ENCODE measurements around the gene HLA-DOB.
A peak's percentile ranks its signal among the peaks of the same experiment; 100 is the strongest.

HLA-DOB gene

DNA sequence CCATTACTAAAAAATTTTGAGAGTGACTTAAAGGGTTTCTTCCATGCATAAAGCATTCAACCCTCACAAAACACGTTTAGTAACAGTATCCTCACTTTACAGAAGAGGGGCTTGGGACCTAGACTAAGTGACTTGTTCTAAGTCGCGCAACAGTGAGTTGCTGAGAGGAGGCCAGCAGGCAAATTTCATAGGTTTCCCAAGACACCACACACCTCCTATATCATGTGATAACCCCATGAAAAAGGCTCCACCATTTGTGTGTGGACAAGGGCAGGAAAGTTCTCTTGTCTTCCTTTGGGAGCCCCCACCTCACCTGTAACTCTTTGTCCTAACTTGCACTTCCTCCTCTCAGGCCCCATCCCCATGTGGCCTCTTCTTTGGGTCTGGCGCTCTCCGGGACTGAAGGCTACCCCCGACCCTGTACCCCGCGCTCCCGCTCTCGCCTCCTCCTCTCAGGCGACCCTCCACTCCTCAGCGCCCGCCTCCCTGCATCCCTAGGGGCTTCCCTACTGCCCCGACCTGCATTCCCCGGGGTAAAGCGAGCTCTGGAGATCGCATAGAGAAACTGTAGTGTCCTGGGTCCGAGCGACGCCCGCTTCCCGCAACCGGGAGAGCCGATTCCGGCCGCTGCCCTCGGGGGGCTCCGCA lies 26.7 kb upstream of the HLA-DOB start:
- DNase-seq: no peak

DNA sequence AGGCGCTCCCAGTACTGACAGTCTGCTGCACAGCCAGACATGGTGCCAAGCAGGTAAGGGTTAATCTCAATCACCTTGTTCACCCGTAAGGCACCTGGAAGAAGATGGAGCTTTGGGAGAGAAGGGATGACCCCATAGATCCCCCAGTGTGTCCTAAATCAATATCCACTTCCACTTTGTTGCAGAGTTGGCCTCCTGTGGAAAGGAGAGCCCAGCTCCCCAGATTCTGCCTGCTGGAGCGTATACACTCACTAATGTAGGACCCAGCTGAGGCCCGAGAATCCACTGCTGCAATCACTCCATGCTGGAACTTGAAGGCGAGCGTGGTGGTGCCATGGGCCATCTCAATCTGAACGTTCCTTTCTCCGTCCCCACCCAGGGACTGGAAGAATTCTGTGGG lies 25.9 kb upstream of the HLA-DOB start:
- DNase-seq: no peak

DNA sequence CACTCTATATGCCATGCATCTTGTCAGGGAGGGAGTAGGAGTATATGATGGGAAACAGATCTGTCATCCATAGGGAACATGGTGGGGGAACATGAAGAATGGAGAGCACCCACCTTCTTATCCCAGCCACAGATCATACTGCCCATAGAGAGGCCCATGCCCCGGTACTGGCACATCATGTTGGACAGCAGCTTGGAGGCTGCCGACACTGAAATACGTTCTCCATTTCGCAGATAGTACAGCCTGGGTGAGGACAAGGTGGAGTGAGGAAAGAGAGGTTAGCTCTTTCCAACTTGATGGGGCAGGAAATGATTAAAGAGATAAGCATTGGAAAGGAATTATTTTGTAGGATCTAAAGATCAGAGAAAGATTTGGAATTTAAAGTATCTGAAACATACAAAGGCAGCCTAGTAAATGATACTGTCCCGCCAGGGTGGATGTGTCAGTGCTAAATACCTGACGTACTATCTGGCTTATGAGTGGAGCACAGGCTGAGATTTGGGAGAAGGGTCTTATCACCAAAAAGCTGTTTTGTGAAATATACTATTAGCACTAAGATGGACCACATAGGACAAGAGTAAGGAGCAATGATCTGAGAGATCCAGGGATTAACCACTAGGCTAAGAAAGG lies 25.3 kb upstream of the HLA-DOB start:
- no peak for DNase-seq

DNA sequence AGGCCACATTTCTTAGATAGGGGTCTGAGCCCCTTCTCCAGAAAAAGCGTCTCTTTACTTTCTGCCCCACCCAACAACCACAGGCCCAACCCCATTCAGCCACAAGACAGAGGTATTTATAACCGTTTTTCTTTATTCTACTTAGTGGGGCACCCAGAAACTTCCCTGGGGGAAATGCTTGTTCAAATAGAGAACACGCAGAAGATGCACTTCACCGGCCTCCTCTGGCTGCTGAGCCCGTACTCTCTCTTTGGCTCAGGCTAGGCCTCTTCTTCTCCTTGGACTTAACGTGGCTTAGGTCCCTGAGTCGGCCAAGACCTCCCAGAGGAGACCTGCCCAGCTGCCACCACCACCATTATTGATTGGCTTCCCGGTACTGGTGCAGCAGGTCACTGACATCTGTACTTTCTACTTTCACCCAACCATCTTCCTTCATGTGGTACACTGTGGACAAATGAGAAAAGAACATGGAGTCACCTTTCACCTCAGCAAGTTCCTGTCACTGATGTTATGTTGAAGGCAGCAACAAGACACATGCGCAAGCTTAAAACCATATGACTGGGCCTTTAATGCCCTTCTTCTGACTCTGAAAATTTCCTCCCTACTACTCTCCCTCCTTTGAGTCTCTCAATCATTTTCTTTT lies 23.9 kb upstream of the HLA-DOB start:
- DNase-seq: no peak

DNA sequence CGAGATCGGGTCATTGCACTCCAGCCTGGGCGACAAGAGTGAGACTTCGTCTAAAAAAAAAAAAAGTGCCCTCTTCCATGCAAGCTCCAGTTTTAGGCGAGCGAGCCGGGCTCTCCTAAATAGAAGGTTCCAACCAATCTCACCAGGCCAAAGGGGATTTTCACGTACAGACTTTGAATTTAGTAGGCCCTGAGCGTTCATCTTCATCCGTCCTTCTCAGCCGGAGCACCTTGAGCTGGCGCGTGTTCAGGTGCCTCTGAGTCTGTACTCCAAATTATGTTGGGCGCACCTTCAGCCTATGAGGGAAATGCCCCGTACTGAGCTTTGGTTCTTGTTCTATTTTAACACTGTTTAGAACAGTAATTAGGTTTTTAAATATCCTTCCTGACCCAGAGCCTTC lies 22.6 kb upstream of the HLA-DOB start:
- DNase-seq: no peak

DNA sequence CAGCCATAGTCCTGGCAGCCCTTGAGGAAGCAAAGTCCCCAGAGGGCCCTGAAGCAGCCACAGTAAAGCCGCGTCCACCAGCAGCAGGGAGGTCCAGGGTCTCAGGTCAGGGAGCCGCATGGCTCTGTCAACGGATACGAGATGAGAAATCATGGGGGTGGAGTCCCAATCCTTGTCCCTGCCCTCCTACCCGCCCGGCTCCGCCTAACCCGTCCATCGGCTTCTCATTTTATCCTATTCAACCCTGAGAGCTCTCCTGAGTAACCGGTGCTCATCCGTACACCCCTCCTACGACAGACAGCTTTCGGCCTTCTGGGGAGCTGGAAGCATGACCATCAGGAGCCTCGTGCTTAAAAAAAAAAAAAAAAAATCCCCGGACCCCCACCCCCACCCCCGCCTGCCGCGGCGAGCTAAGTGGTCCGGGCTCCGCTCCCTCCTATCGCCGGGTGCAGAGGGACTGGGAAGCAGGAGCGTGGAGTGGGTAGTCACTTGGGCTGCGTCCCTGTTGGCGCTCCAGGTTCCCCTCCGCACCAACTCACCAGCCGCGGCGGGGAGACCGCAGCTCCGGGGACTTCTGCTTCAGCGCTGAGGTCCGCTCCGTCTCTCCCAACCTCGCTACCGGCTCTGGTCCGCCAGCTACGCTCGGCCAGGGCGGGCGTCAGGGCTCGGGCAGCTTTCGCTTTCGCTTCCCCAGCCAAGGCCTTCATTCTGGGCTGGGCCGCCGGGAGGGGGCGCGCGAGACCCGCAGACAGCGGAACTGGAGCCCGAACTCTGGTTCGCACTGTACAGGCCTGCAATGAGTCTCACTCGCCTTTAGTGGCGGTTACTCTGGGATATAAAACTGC lies 21.5 kb upstream of the HLA-DOB start, which contains the start of gene TAP2:
Gene TAP2 (minus strand): TSS at position 626 of the 845 bp plus-strand sequence. CDS start 506 bp downstream, at position 120.
- DNase-seq: peak; percentile 97

DNA sequence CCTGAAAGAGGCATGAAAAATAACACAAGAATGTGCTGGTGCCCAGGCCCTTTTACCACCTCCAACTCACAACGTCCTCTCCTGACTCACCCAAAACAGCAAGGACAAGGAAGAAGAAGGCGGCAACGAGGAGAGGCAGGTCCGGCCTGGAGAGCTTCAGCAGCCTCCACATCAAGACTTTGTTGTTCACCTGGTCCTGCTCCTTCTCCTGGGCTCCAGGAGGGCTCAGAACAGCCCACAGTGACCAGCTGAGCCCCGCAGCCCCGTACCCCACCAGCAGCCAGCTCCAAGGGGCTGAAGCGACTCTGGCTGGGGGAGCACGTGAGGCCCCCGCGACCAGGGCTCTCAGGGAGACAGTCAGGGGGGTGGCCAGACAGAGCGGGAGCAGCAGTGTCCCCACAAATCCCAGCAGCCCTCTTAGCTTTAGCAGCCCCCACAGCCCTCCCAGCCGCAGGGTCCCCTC lies 20.9 kb upstream of the HLA-DOB start:
- DNase-seq: no peak

DNA sequence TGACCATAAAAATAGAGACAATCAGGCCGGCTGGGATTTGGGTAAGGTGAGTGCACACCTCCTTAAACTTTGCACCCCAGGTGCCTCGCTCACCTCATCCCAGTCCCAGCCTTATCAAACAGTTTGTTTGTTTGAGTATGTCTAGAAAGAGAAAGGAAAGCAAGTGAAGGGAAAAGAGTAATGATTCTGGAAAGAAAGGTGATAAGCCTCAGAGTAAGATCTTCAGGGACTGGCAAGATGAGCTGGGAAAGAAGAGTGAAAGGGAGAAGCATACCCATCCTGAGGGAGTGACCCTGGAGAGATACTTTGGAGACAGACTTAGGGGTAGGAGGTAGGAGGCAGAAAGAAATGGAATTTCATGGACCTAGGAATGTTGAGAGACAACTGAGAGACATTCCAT lies 20.1 kb upstream of the HLA-DOB start:
- DNase-seq: no peak

DNA sequence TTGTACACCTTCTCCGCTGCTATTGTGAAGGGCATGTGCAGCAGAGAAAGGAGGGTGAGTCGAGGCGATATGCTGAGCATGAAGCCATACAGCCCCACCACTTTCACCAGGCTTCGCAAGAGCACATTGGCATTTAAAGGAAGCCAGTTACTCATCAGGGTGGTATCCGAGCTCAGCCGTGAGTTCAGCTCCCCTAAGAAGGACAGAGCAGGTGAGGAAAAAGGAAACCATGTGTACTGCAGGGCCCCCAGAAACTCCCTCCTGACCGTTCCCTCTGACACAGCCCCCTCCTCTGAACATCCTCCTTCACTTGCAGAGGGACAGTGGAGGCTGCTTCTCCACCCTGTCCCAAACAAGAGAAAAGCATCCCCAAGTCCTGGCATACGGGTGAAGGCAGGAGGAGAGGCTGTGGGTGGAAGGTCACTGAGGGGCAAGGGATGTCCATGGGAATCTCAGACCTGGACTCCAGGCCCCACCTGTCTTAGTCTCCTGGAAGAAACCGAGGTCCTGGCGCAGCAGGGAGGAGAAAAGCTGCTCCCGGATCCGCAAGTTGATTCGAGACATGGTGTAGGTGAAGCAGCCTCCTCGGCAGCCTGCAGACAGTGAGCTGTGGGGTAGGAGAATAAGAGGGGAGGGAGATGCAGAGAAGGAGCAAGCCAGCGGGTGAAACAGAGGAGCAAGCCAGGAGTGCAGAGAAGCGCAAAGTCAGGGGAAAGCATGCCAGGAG lies 18.5 kb upstream of the HLA-DOB start:
- DNase-seq: no peak

DNA sequence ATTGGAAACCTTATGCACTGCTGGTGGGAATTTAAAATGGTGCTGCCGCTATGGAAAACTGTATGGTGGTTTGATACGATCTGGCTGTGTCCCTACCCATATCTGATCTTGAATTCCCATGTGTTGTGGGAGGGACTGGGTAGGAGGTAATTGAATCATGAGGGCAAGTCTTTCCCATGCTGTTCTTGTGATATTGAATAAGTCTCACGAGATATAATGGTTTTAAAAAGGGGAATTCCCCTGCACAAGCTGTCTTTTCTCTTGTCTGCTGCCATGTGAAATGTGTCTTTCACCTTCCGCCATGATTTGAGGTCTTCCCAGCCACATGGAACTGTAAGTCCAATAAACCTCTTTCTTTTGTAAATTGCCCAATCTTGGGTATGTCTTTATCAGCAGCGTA lies 16.9 kb upstream of the HLA-DOB start:
- no peak for DNase-seq

DNA sequence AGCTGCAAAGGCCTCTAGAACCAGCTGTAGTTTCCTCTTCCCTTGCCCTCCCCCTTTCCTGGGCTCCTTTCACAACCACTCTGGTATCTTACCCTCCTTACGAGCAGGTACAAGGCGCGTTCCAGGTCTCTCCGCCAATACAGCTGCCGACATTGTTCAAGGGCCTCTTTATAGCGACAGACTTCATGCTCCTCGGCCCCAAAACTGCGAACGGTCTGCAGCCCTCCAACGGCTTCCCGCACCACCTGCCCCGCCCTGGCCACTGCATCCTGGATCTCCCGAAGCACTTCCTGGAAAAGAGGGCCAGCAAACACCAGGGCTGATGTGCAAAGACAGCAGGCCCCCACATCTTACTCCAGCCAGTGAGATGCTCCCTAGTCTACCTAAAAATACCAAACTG lies 15.7 kb upstream of the HLA-DOB start:
- no peak for DNase-seq

DNA sequence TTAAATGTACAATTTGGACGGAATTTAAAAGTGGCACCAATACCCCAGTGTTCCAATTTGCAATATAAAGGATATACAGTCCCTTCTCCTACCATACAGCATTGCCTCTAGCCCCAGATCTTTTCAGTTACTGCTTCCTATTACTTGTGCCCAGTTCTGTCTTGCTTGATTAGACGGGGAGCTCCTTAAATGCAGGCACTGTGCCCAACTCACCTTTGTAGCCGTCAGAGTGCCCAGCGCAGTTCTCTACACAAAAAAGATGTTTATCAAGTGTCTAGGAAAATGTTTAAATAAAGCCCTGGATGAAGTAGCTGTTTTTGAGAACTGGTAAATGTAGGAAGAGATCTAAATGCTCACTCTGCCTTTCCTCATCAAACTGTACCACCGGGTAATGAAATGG lies 14.1 kb upstream of the HLA-DOB start:
- no peak for DNase-seq

DNA sequence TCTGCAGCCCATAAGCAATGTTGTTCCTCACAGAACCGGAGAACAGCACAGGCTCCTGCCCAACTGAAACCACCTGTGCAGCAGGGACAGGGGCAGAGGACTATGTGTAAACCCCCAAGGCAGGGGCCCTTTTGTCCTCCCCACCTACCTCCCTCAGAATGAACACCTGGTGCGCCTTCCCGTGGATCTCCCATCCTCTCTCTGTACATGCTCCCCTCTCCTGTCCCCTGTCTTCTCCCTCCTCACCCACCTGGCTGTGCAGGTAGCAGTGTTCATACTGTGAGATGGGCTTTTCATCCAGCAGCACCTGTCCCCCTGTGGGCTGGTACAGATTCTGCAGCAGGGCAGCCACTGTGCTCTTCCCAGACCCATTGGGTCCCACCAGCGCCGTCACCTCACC lies 13.2 kb upstream of the HLA-DOB start:
- no peak for DNase-seq

DNA sequence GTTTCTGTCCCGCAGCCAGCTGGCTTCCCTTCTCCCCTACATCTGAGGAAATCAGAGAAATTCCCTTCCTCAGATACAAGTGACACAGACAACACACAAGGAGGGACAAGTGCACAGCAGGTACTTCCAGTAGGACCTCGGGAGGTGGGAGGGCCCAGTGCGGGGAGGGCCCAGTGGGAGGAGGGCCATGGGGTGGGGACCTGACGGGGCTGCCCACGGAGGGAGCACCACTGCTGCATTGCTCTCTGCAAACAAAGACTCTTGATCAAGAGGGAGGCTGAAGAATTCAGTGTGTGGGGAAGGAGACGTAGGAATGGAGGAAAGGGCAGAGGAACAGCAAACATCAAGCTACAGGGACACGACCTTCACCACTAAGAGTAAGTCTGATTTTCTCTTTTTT lies 12.7 kb upstream of the HLA-DOB start:
- DNase-seq: no peak

DNA sequence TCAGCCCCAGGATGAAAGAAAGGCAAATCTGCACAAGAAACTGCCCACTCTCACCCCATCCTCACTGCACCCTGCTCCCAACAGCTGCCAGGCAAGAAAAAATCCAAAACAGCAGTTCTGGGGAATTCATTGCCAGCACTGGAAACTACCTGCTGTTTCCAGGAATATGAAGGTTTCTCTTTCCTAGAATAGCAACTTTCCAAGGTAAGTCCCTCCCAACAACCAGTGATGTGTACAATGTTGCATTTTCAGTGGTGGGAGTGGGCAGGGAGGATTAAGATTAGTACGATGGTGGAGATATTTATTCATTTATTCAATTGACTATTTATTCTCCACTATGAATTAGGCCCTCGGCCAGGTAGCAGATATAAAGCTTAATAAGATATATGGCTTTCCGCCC lies 10.2 kb upstream of the HLA-DOB start:
- DNase-seq: no peak

DNA sequence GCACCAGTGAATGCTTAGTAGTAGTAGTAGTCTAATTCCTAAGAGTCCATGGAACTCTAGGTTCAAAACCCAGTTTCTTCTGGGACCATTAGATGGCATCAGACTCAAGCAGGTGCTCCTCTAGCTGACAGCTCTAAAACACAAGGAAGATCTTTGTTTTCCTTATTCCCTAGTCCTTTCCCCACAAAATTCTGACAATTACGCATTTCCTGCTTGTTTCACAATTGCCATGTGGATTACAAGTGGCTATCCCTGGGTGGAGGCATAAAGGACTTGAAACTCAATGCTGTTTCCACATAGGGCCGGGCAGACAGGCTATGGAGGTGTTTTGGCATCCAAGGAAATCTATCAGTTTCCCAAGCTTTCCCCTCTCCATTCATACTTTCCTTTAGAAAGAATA lies 9.2 kb upstream of the HLA-DOB start:
- peak; percentile 36 for DNase-seq

DNA sequence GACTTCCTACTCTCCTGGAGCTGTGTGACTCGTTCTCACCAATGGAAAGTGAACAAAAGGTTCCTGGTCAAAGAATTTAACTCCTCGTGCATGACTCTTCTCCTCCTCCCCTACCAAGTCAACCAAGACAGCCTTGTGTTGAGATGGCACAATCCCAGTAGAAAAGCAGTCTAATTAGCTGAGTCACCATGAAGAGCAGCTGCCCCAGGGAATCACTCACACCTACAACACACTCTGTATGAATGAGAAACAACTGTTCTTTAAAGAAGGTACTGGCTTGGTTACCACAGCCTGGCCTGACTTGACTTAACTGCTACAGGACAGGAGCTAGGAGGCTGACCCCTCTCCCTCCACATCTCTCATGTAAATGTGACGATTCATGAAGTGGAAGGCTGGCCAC lies 2.9 kb upstream of the HLA-DOB start:
- DNase-seq: no peak

DNA sequence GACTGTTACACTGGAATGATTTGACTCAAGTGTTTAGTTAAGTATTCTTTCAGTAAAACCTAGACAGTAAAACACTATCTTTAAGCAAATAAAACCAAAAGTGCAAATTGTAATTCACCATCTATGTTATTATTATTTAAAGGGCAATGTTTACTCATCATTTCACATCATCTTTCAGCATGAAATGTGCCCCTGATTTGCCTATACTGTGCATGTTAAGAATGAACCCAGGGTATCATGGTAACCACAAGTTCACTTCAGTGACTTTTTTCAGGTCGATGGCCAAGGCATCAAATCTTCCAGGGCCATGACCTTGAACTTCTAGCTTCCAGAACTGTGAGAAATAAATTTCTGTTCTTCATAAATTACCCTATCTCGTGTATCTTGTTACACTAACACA lies 2.1 kb upstream of the HLA-DOB start:
- no peak for DNase-seq

DNA sequence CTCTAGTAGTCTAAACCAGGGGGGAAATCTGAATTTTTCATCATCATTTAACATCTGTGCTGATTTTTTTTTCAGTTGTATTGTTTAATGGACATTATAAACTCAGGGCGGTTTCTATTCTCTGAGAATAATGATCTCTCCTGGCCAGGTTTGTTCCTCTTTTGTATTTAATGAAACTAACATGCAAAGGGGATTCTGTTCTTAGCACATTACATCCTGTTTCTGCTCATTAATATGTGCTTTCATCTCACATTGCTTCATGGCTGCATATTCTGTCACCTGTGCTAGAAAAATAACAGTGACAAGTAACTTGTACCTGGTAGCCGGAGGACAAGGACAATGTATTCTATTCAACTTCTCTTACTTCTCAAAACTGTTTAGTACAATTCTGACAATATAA lies 806 bp downstream of the HLA-DOB start:
- no peak for DNase-seq

DNA sequence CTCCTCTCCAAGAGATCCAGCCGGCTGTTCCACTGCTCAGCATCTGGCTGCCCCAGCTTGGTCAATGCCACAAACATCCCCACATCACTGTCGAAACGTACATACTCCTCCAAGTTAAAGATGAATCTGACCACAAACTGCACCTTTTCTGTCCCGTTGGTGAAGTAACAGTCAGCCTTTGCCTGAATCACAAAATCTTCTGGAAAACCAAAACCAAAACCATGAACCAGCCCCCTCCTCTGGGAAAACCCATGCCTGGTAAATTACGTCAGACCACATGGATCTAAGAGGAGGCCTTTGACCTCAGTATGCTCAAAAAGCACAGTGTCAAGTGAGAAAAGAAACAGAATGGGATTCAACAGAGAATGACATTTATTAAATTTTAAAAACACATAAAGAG lies 1.7 kb downstream of the HLA-DOB start:
- DNase-seq: no peak

DNA sequence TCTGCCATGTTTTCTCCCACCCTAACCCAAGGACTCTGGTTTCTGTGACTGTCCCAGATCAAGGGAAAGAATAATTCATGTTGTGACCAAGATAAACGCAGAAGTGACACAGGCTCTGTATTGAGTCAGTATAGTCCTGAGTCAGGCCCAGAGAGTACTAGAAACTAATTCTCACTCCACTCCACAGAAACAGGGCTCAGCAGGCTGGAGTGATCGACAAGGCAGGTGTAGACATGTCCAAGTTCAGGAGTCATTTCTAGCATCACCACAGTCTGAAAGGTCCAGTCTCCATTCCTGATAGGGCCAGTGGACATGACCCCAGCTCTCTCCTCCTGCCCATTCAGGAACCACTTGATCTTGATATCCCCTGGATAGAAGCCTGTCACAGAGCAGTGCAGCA lies 2.7 kb downstream of the HLA-DOB start:
- DNase-seq: no peak

DNA sequence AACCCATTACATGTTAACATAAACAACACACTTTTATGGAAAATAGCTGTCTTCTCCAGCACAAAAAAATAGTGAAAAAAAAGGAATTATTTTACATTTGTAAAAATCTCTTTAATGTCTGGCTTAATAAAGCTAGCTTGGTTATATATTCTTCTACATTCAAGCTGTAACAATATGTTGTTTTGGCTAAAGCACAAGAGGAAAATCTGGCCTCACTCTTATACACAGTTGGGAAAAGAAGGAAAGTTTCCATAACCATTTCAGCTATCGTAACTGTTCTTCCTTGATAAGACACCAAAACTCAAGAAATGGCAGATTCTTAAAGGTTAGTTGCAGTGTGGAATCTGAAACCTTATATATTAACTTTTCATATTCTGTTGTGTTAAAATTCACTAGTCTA lies 7.6 kb downstream of the HLA-DOB start:
- DNase-seq: no peak
